D721Med (cell line): ENCODE measurements around the gene PBRM1.

Experiments used
- DNase-seq: peaks from one replicate; pipeline ENCODE4 v3.0.0; 2011; ENCODE audit warnings: low spot score; ENCODE audit not compliant: insufficient read length
- FAIRE-seq: peaks from 2 replicates; lab custom pipeline; 2011; peaks lifted over from hg19 to GRCh38; lab: Jason Lieb, UNC
- TF ChIP-seq, protein P1 (sequence below): IDR thresholded peaks from 2 replicates; pipeline ENCODE4 v1.5.1; 2012; ENCODE audit warnings: mild to moderate bottlenecking, control low read depth; ENCODE audit not compliant: insufficient read depth; ENCODE audit errors: missing control alignments

PBRM1 gene

DNA sequence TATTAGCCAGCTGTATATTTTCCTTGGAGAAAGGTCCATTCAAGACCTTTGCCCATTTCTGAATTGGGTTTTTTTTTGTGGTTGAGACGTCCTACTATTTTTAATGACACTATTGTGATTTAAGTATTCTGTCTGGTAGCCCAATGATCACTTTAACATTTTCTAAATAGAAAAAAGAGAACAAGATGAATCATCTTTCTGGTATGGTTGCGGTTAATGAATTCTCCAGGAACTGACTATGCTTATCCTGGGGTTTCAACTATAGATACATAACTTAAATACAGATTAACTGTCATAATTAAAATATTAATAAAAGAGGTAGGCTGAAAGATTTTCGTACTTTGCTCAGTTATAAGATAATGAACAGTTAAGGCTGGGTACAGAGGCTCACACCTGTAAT lies 51.9 kb downstream of the PBRM1 start:
- no peak for FAIRE-seq
- TF ChIP-seq, protein P1, sequence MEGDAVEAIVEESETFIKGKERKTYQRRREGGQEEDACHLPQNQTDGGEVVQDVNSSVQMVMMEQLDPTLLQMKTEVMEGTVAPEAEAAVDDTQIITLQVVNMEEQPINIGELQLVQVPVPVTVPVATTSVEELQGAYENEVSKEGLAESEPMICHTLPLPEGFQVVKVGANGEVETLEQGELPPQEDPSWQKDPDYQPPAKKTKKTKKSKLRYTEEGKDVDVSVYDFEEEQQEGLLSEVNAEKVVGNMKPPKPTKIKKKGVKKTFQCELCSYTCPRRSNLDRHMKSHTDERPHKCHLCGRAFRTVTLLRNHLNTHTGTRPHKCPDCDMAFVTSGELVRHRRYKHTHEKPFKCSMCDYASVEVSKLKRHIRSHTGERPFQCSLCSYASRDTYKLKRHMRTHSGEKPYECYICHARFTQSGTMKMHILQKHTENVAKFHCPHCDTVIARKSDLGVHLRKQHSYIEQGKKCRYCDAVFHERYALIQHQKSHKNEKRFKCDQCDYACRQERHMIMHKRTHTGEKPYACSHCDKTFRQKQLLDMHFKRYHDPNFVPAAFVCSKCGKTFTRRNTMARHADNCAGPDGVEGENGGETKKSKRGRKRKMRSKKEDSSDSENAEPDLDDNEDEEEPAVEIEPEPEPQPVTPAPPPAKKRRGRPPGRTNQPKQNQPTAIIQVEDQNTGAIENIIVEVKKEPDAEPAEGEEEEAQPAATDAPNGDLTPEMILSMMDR, result no peak
- DNase-seq, result no peak

DNA sequence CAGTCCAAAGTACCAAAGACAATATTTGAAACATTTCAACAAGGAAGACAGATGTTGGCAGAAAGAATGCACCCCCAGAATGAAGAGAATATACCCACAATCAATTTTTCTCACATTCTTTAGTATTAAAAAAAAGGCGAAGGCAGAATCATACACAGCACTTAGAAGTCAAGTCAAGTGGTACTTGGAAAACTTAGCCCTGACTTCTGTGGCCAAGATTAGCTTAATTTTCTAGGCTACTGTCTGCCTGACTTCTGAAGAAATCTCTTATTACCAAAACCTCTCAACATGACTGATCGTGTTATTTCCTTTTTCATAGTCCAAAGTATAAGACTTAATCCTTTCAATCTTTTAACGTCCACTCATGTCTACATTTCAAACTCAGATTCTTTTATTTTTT lies 60.7 kb downstream of the PBRM1 start:
- DNase-seq (no peak), FAIRE-seq (peak; percentile 46)
- TF ChIP-seq, protein P1, result no peak

DNA sequence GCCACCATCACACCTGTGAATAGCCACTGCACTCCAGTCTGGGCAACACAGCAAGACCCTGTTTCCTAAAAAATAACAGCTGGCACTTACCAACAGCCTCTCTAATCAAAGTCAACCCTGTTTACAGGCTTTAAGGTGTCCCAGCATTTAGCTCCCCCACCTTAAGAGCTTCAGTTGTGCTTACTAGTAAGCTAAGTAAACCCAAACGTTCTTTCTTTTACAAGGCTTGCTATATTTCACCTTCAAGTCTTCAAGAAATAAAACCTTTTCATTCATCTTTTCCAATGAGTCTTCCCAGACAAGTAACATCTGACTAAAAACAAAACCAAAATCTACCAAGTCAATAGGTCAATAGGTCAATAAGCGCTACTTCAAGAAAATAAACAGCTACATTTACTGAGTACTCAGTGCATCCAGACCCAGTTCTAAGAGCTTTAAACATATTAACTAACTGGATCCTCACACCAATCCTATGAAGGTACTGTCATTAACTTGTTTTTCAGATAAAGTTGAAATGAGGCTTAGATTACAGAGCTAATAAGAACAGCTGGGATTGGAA lies 62.4 kb downstream of the PBRM1 start:
- DNase-seq (no peak), FAIRE-seq (no peak)
- TF ChIP-seq, protein P1, result no peak

DNA sequence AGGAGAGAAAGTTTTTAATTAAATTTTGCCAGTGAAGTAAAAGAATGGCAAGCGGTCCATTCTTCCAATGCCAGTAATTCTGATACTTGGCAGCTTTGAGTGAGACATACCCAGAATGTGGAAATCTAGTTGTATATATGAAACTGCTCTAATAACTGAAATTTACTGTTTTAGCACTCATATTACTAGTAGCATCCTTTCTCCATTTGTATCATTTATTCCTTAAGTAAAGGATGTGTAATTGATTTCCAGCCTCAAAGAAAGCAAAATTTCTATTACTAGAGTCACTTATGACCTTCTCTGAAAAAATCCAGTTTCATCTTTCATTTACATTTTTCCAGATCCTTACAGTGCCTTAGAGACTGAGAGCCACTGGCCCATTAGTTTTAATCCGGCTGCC lies 65.1 kb downstream of the PBRM1 start:
- FAIRE-seq (no peak), DNase-seq (no peak)
- TF ChIP-seq, protein P1, result no peak

DNA sequence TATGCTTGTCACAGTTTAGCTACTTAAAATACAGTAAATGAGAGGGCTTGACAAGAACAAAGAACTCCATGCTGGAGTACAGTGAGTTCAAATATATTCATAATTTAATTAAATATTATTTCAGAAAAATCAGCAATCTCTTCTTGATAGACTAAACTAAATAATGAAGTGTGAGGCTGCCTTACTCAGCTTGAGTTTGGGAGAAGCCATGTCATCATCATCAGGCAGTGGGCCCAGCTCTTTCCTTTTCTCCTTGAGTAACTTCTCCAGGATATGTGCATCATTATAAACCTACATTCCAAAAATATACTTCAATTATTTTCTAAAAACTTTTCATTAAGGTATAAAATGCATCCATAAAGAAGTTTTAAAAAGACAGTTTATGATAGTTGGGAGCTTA lies 70.5 kb downstream of the PBRM1 start:
- TF ChIP-seq, protein P1, result no peak
- FAIRE-seq, result no peak
- no peak for DNase-seq

DNA sequence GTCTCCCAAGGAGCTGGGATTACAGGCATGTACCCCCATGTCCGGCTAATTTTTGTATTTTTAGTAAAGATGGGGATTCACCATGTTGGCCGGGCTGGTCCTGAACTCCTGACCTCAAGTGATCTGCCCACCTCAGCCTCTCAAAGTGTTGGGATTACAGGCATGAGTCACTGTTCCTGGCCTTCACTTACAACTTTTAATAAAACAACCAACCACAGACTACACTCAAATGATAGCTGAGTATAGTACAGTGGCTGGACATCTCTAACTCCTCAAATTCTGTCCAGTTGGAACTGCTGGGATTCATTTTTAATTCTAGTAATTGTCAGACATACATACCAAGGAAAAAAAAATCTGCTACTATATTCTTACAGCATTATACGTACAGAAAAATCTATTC lies 71.0 kb downstream of the PBRM1 start:
- DNase-seq, result no peak
- TF ChIP-seq, protein P1, result no peak

DNA sequence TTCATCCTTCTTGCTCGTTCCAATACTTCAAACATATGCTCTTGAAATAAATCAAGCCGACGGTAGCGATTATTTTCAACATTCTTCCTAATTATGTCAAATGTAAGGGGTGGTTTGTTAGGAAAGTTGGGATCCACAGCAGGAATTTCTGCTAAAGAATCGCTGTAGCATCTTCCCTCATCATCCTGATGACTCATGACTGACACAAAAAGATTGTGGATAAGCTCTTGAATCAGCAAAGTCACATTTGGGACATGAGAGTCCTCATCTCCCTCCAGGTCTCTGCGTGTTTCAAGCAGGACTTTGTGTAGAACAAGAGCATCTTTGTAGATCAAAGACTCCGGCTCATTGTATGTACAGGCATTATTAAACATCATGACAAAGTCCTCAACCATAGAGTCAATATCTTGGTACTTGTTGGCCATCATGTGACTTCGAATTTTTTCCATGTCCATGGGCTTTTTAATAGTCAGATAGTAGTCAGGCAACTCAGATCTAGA lies 76.3 kb downstream of the PBRM1 start:
- no peak for DNase-seq
- TF ChIP-seq, protein P1, result no peak
- FAIRE-seq, result no peak

More for the DNA sequence above, 71.0 kb downstream of the PBRM1 start:
- no peak for FAIRE-seq
